GM12878 (cell line): ENCODE data around the gene FOXO3. TPM values are rescaled to one million over a fixed set of nuclear protein-coding genes. Genes with fewer than 3 reads are reported as not detected.
A peak's percentile ranks its signal among the peaks of the same experiment; 100 is the strongest.

Experiments
- CREB1 ChIP-seq: IDR thresholded peaks from 2 replicates; pipeline ENCODE4 v1.6.1; 2012; ENCODE audit warnings: low read depth, mild to moderate bottlenecking, inconsistent platforms
- CUX1 ChIP-seq: IDR thresholded peaks from 2 replicates; pipeline ENCODE4 v1.6.1; 2012; ENCODE audit warnings: improper control_type of control experiment, low read depth, low read length; ENCODE audit not compliant: insufficient replicate concordance
- EGR1 ChIP-seq, 2 experiments: IDR thresholded peaks; 1 replicate in 1 of 2; 2 replicates in 1 of 2; pipeline ENCODE4 v1.6.1; 2011 to 2012; ENCODE audit warnings: low read depth in 2 of 2, low read length in 2 of 2, borderline replicate concordance in 1 of 2, mild to moderate bottlenecking in 1 of 2, moderate library complexity in 1 of 2
- IRF3 ChIP-seq: fragments of 450-650 bp; IDR thresholded peaks from 2 replicates; pipeline ENCODE4 v1.6.1; 2014; ENCODE audit warnings: mild to moderate bottlenecking
- KLF5 ChIP-seq: fragments of 450-650 bp; IDR thresholded peaks from 2 replicates; pipeline ENCODE4 v1.6.1; 2014; ENCODE audit warnings: mild to moderate bottlenecking; ENCODE audit not compliant: partially characterized antibody
- MAX ChIP-seq: IDR thresholded peaks from 2 replicates; pipeline ENCODE4 v1.6.1; 2012; ENCODE audit warnings: low read depth, low read length, improper control_type of control experiment
- NBN ChIP-seq: fragments of 450-650 bp; IDR thresholded peaks from 2 replicates; pipeline ENCODE4 v1.6.1; 2016
- NFIC ChIP-seq: IDR thresholded peaks from 2 replicates; pipeline ENCODE4 v1.6.1; 2012; ENCODE audit warnings: low read depth, mild to moderate bottlenecking, inconsistent platforms, low read length, moderate library complexity
- NFYB ChIP-seq: IDR thresholded peaks from 2 replicates; pipeline ENCODE4 v1.6.1; 2011; ENCODE audit warnings: low read depth, mild to moderate bottlenecking, low read length, improper control_type of control experiment, moderate library complexity; ENCODE audit not compliant: insufficient read depth
- NR2F1 ChIP-seq: fragments of 450-650 bp; conservative IDR thresholded peaks from 2 replicates; pipeline ENCODE4 v1.6.1; 2017; ENCODE audit warnings: mild to moderate bottlenecking
- NRF1 ChIP-seq: conservative IDR thresholded peaks from 2 replicates; pipeline ENCODE4 v1.6.1; 2011; ENCODE audit warnings: mild to moderate bottlenecking, low read depth, low read length, improper control_type of control experiment
- POLR2AphosphoS5 ChIP-seq: IDR thresholded peaks from 2 replicates; pipeline ENCODE4 v1.6.1; 2011; ENCODE audit warnings: mild to moderate bottlenecking, low read length, inconsistent platforms
- RELB ChIP-seq: fragments of 450-650 bp; IDR thresholded peaks from 2 replicates; pipeline ENCODE4 v1.6.1; 2017; ENCODE audit warnings: low read depth, mild to moderate bottlenecking, moderate library complexity
- SREBF1 ChIP-seq: IDR thresholded peaks from 2 replicates; pipeline ENCODE4 v1.6.1; 2012; ENCODE audit warnings: mild to moderate bottlenecking, low read length
- SREBF2 ChIP-seq: IDR thresholded peaks from 2 replicates; pipeline ENCODE4 v1.6.1; 2012; ENCODE audit warnings: mild to moderate bottlenecking, low read length
- TAF1 ChIP-seq: IDR thresholded peaks from 2 replicates; pipeline ENCODE4 v1.6.1; 2011; ENCODE audit warnings: mild to moderate bottlenecking, low read depth, low read length, borderline replicate concordance
- TCF3 ChIP-seq: IDR thresholded peaks from 2 replicates; pipeline ENCODE4 v1.6.1; 2012; ENCODE audit warnings: low read depth, mild to moderate bottlenecking, low read length, borderline replicate concordance; ENCODE audit not compliant: insufficient read depth
- WRNIP1 ChIP-seq: IDR thresholded peaks from 2 replicates; pipeline ENCODE4 v1.6.1; 2011; ENCODE audit warnings: low read depth, low read length, improper control_type of control experiment, borderline replicate concordance
- ZNF622 ChIP-seq: fragments of 450-650 bp; IDR thresholded peaks from 2 replicates; pipeline ENCODE4 v1.6.1; 2017; ENCODE audit warnings: mild to moderate bottlenecking, inconsistent platforms
- polyA plus RNA-seq, 11 experiments: library from polyadenylated mRNA; depleted of rRNA in 4 of 11; unstranded in 6 of 11; stranded (reverse) in 5 of 11; fragments of >200 nt; fragmentation: Nextera tagmentation in 4 of 11; fragmentation: Illumina TruSeq in 1 of 11; extraction: Ambion mirVana in 4 of 11; extraction: Trizol in 1 of 11; gene quantifications; 1 replicate in 1 of 11; 2 replicates in 10 of 11; pipeline versions ENCODE4 v1.2.1 to v1.2.3, GENCODE V29; 2011 to 2016; ENCODE audit warnings: inconsistent platforms in 2 of 11, missing spikeins in 2 of 11, low read depth in 1 of 11
- total RNA-seq, 4 experiments: library from RNA; depleted of rRNA in 3 of 4; stranded (reverse); fragments of >200 nt in 3 of 4; fragmentation: Illumina TruSeq in 1 of 4; extraction: Trizol in 1 of 4; gene quantifications; 2 replicates each; pipeline versions ENCODE4 v1.2.1 to v1.2.3, GENCODE V29; 2013 to 2021

The FOXO3 gene
- total and polyA plus RNA-seq, 10 of the 15 experiments (the other 5 are each of a cell fraction or from before 2014, with no cell fraction given): 0.82 to 4.5 (median 1.7) TPM

GRCh38 chr6:108558372-108559096, 2.2 kb upstream of the FOXO3 start (continued):
- no peak for TF ChIP-seq CUX1
- 0 out of 2 replicates have a peak, but pooled peaks have one; percentile 34 for TF ChIP-seq TCF3
- peak; percentile 32; the same call in 1 of the 2 replicates for TF ChIP-seq RELB
- TF ChIP-seq KLF5: no peak
- peak; percentile 73; the same call in 1 of the 2 replicates for TF ChIP-seq NFYB
- 0 out of 2 replicates have a peak, but pooled peaks have one; percentile 14 for TF ChIP-seq NRF1
- TF ChIP-seq EGR1 (IDR thresholded peaks at IDR 0.05; ENCODE audit: borderline replicate concordance in 1 of 2, low read depth in 2 of 2, low read length in 2 of 2): 0 out of 3 replicates have a peak, but pooled peaks of 1 of the 2 experiments have one; percentile 42
- TF ChIP-seq ZNF622: peak; percentile 71
- TF ChIP-seq CREB1: peak; percentile 97
- 0 out of 2 replicates have a peak, but pooled peaks have one; percentile 33 for TF ChIP-seq NBN
- TF ChIP-seq IRF3: no peak
- no peak for TF ChIP-seq POLR2AphosphoS5
- peak; percentile 68 for TF ChIP-seq MAX
- TF ChIP-seq SREBF1: 0 out of 2 replicates have a peak, but pooled peaks have one; percentile 19
- 0 out of 2 replicates have a peak, but pooled peaks have one; percentile 23 for TF ChIP-seq TAF1
- TF ChIP-seq WRNIP1: no peak
- 0 out of 2 replicates have a peak, but pooled peaks have one; percentile 21 for TF ChIP-seq SREBF2
- peak; percentile 73 for TF ChIP-seq NR2F1
- TF ChIP-seq NFIC: 0 out of 2 replicates have a peak, but pooled peaks have one; percentile 22
